Measurements from ENCODE around the gene PPP1R13B. TPM values are rescaled to one million over a fixed set of nuclear protein-coding genes. Genes with fewer than 3 reads are reported as not detected.

PPP1R13B gene
- total RNA-seq, 1 donor from 2014 or later = 32.7 TPM

- peaks cover 58 to 74% of the 10 kb centered on the region in 2 donors for H3K36me3 ChIP-seq
- H3K27me3 ChIP-seq = no peaks in the 10 kb centered on the region
- H3K27ac ChIP-seq = peak overlapping the region; percentile 33 to 66
- no peak overlapping the region for H3K4me3 ChIP-seq
- no peak for DNase-seq (ENCODE audit: low spot score in 2 of 2)
- H3K9me3 ChIP-seq = no peaks in the 10 kb centered on the region
- H3K4me1 ChIP-seq = peaks cover 6 to 10% of the 10 kb centered on the region in 2 donors
- TF ChIP-seq, protein P1, sequence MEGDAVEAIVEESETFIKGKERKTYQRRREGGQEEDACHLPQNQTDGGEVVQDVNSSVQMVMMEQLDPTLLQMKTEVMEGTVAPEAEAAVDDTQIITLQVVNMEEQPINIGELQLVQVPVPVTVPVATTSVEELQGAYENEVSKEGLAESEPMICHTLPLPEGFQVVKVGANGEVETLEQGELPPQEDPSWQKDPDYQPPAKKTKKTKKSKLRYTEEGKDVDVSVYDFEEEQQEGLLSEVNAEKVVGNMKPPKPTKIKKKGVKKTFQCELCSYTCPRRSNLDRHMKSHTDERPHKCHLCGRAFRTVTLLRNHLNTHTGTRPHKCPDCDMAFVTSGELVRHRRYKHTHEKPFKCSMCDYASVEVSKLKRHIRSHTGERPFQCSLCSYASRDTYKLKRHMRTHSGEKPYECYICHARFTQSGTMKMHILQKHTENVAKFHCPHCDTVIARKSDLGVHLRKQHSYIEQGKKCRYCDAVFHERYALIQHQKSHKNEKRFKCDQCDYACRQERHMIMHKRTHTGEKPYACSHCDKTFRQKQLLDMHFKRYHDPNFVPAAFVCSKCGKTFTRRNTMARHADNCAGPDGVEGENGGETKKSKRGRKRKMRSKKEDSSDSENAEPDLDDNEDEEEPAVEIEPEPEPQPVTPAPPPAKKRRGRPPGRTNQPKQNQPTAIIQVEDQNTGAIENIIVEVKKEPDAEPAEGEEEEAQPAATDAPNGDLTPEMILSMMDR (IDR thresholded peaks at IDR 0.05) = no peak
- intact Hi-C loops (cut with DNase I) = no loop called here
Measured at GRCh38 chr14:103687712-103688111, 159.7 kb downstream of the PPP1R13B start.

GRCh38 chr14:103686831-103687485 lies 160.4 kb downstream of the PPP1R13B start:
- H3K27me3 ChIP-seq = no peaks in the 10 kb centered on the region
- H3K36me3 ChIP-seq = peaks cover 58 to 74% of the 10 kb centered on the region in 2 donors
- H3K9me3 ChIP-seq = no peaks in the 10 kb centered on the region
- intact Hi-C loops (cut with DNase I) = no loop called here
- no peak overlapping the region for H3K4me3 ChIP-seq
- H3K27ac ChIP-seq = peak overlapping the region; percentile 33 to 66
- TF ChIP-seq, protein P1 (IDR thresholded peaks at IDR 0.05) = no peak
- no peak for DNase-seq (ENCODE audit: low spot score in 2 of 2)
- H3K4me1 ChIP-seq = peaks cover 6 to 10% of the 10 kb centered on the region in 2 donors

DNA sequence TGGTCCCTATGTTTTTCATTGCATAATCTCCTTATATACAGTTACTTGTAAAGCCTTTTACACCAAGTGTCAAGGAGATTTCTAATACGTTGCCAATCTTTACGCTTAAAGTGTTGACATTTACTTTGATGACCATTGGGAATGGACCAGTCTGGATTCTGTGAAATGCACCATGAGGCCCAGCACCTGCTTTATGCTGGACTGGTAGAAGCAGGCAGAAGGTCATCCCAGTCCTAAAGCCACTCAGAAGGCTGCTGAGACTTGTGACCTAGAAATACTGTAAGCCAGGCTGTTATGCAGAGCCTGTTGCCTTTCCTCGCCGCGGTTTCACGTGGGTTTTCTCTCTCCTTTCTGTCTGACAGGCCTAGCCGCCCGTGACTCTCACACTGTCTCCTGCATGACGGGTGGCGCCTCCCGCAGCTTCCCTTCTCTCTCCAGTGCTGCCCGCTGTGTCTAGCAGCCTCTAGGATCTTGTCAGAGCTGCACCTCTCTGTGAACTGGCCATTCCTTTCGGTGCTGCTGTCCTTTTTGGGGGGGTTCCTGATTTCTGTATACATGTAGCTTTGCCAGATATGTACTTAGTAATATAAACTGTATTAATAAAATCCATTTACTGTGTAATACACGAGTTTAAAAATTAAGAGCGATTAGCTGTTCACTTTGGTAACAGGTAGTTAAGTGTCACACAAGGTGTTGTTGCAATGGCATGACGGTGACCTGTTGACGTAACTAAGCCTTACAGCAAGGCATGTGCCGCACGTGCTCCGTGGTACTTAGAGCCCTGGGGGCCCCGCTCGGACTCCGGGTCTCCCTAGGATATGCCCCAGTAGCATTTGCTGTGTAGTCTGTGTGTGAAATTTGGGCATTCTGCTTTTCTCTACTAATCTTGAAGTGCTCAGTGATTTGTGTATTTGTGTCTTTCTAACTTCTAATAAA lies 161.8 kb downstream of the PPP1R13B start:
- TF ChIP-seq, protein P1 (IDR thresholded peaks at IDR 0.05) = no peak
- peaks cover 66 to 79% of the 10 kb centered on the region in 2 donors for H3K36me3 ChIP-seq
- DNase-seq (ENCODE audit: low spot score in 2 of 2) = no peak
- no peaks in the 10 kb centered on the region for H3K9me3 ChIP-seq
- H3K27ac ChIP-seq = no peak overlapping the region
- no peak overlapping the region for H3K4me3 ChIP-seq
- H3K27me3 ChIP-seq = no peaks in the 10 kb centered on the region
- intact Hi-C loops (cut with DNase I) = no loop called here
- H3K4me1 ChIP-seq = peaks cover 6 to 10% of the 10 kb centered on the region in 2 donors

DNA sequence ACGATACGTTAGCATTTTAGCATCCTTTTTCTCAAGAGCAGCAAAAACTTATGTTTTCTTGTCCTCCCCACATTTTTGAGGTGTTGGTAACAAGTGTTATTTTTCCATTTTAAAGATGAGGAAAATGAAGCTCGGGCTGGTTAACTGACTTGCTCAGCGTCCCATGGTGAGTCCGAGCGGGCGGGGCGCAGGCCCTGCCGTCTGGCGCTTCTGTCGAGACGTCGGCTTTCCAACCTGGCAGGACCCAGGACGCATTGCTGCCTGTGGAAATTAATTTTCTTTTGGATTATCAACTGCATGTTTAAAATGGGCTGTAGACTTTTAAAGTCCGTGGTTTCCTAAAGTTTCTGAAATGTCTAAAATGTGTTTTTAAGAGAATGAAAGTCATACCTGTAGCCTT lies 162.5 kb downstream of the PPP1R13B start:
- no peaks in the 10 kb centered on the region for H3K27me3 ChIP-seq
- H3K4me1 ChIP-seq = peaks cover 6 to 12% of the 10 kb centered on the region in 2 donors
- peaks cover 73 to 86% of the 10 kb centered on the region in 2 donors for H3K36me3 ChIP-seq
- no peaks in the 10 kb centered on the region for H3K9me3 ChIP-seq
- DNase-seq (ENCODE audit: low spot score in 2 of 2) = no peak
- no peak overlapping the region for H3K27ac ChIP-seq
- TF ChIP-seq, protein P1 (IDR thresholded peaks at IDR 0.05) = no peak
- H3K4me3 ChIP-seq = no peak overlapping the region
- intact Hi-C loops (cut with DNase I) = no loop called here

- peaks cover 6 to 13% of the 10 kb centered on the region in 2 donors for H3K4me1 ChIP-seq
Measured at GRCh38 chr14:103684471-103684870, 162.9 kb downstream of the PPP1R13B start.

More at GRCh38 chr14:103684471-103684870, 162.9 kb downstream of the PPP1R13B start:
- H3K4me3 ChIP-seq = no peak overlapping the region
- no peaks in the 10 kb centered on the region for H3K27me3 ChIP-seq
- TF ChIP-seq, protein P1 (IDR thresholded peaks at IDR 0.05) = no peak
- no peak overlapping the region for H3K27ac ChIP-seq
- DNase-seq (ENCODE audit: low spot score in 2 of 2) = no peak
- intact Hi-C loops (cut with DNase I) = no loop called here
- peaks cover 76 to 90% of the 10 kb centered on the region in 2 donors for H3K36me3 ChIP-seq
- no peaks in the 10 kb centered on the region for H3K9me3 ChIP-seq

Other genes with a start within 250 kb of the PPP1R13B start
- gene KLC1, start 218.4 kb downstream of the PPP1R13B start, total RNA-seq = 302 TPM
- 9.0 TPM for gene XRCC3, start 132.1 kb downstream of the PPP1R13B start, total RNA-seq
- gene ZFYVE21, start 131.8 kb downstream of the PPP1R13B start, total RNA-seq = 219 TPM
- 1.4 TPM for gene TDRD9, start 80.9 kb upstream of the PPP1R13B start, total RNA-seq
- gene RD3L, start 95.0 kb upstream of the PPP1R13B start, total RNA-seq = not detected
- not detected for gene ASPG, start 238.1 kb upstream of the PPP1R13B start, total RNA-seq

All from ascending aorta (tissue), 2 donors.